Measurements from ENCODE around the gene ELL.
A peak's percentile ranks its signal among the peaks of the same experiment; 100 is the strongest.

DNA sequence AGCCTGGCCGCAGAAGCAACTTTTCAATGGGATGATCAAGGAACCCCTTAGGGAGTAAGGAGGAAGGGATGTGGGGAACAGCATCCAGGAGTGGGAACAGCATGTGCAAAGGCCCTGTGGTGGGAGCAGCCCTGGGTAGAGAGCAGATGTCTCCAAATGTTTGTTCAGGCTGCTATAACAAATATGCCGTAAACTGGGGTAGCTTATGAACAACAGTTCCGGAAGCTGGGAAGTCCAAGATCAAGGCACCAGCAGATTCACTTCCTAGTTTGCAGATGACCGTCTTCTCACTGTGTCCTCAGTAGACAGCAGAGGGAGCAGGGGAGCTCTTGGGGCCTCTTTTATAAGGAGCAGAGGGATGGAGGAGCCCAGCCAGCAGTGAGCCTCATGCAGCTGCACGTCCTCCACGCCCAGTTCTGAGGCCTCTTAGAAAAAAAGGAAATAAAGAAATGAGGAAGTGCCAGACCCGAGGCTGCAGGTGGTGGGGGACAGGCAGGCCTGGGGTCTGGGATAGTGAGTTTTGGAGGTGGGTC, 120.2 kb downstream of the ELL start:
- TF ChIP-seq, protein P1, sequence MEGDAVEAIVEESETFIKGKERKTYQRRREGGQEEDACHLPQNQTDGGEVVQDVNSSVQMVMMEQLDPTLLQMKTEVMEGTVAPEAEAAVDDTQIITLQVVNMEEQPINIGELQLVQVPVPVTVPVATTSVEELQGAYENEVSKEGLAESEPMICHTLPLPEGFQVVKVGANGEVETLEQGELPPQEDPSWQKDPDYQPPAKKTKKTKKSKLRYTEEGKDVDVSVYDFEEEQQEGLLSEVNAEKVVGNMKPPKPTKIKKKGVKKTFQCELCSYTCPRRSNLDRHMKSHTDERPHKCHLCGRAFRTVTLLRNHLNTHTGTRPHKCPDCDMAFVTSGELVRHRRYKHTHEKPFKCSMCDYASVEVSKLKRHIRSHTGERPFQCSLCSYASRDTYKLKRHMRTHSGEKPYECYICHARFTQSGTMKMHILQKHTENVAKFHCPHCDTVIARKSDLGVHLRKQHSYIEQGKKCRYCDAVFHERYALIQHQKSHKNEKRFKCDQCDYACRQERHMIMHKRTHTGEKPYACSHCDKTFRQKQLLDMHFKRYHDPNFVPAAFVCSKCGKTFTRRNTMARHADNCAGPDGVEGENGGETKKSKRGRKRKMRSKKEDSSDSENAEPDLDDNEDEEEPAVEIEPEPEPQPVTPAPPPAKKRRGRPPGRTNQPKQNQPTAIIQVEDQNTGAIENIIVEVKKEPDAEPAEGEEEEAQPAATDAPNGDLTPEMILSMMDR (IDR thresholded peaks at IDR 0.05) = peak in 4 of 6 experiments; percentile 9 to 47 (median 23)
- peak in 1 of 4 donors; percentile 13 for TF ChIP-seq POLR2A (IDR thresholded peaks at IDR 0.05)

Data from esophagus squamous epithelium (tissue), 4 donors.